ENCODE results near the gene RNF151.

DNA sequence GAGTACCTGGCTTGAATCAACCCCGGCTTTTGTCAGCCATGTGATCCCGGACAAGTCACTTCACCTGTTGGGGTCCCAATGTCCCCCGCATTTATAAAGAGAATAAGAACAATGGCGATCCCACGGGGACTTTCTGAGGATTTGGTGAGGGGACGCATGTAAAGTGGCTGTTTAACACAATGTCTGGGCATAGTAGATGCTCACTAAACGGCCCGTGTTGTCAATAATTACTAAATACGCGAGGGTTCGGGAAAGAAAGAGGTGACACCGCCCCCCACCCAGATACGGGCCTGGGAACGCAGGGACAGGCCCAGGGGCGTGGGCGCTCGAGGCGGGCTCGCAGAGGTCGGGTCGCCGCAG is 24.9 kb downstream of the RNF151 start:
- TF ChIP-seq, protein P1, sequence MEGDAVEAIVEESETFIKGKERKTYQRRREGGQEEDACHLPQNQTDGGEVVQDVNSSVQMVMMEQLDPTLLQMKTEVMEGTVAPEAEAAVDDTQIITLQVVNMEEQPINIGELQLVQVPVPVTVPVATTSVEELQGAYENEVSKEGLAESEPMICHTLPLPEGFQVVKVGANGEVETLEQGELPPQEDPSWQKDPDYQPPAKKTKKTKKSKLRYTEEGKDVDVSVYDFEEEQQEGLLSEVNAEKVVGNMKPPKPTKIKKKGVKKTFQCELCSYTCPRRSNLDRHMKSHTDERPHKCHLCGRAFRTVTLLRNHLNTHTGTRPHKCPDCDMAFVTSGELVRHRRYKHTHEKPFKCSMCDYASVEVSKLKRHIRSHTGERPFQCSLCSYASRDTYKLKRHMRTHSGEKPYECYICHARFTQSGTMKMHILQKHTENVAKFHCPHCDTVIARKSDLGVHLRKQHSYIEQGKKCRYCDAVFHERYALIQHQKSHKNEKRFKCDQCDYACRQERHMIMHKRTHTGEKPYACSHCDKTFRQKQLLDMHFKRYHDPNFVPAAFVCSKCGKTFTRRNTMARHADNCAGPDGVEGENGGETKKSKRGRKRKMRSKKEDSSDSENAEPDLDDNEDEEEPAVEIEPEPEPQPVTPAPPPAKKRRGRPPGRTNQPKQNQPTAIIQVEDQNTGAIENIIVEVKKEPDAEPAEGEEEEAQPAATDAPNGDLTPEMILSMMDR (IDR thresholded peaks at IDR 0.05), result no peak
- TF ChIP-seq POLR2A (IDR thresholded peaks at IDR 0.05), result no peak
- no peak for TF ChIP-seq POLR2AphosphoS5 (IDR thresholded peaks at IDR 0.05)
- TF ChIP-seq EP300 (IDR thresholded peaks at IDR 0.05), result no peak
